ENCODE measurements around the gene ZNF598.
"Not testable (repeated sequence)": the region's sequence is repeated elsewhere in the genome, so short reads cannot be mapped to it uniquely, and the experiment has no call there.

Gene ZNF598

GRCh38 chr16:2040787-2041522, 31.3 kb upstream of the ZNF598 start:
- DNase-seq (ENCODE audit: low spot score): peak; percentile 50
- no peak for FAIRE-seq

GRCh38 chr16:2040041-2040786, 30.6 kb upstream of the ZNF598 start:
- FAIRE-seq (no peak), DNase-seq (ENCODE audit: low spot score) (no peak)

- no peak for DNase-seq (ENCODE audit: low spot score)
Observed at GRCh38 chr16:2039274-2040031, 29.8 kb upstream of the ZNF598 start.

GRCh38 chr16:2038382-2039231, 29.0 kb upstream of the ZNF598 start:
- FAIRE-seq (no peak), DNase-seq (ENCODE audit: low spot score) (no peak)

More at GRCh38 chr16:2039274-2040031, 29.8 kb upstream of the ZNF598 start:
- FAIRE-seq: no peak

GRCh38 chr16:2037647-2038381, 28.2 kb upstream of the ZNF598 start:
- no peak for DNase-seq (ENCODE audit: low spot score)
- no peak for FAIRE-seq

- DNase-seq (ENCODE audit: low spot score): no peak
- FAIRE-seq: no peak
Observed at GRCh38 chr16:2037115-2037514, 27.5 kb upstream of the ZNF598 start.

GRCh38 chr16:2036200-2036966, 26.8 kb upstream of the ZNF598 start:
- peak; percentile 13 for FAIRE-seq

GRCh38 chr16:2035431-2036199, 26.0 kb upstream of the ZNF598 start:
- FAIRE-seq (no peak), DNase-seq (ENCODE audit: low spot score) (peak; percentile 70)

More at GRCh38 chr16:2036200-2036966, 26.8 kb upstream of the ZNF598 start:
- DNase-seq (ENCODE audit: low spot score): no peak

- no peak for DNase-seq (ENCODE audit: low spot score)
- FAIRE-seq: no peak
Observed at GRCh38 chr16:2034696-2035430, 25.2 kb upstream of the ZNF598 start.

- not testable (repeated sequence) for DNase-seq (ENCODE audit: low spot score)
- FAIRE-seq: peak; percentile 66
Observed at GRCh38 chr16:2033909-2034695, 24.5 kb upstream of the ZNF598 start.

- DNase-seq (ENCODE audit: low spot score): peak; percentile 66
- FAIRE-seq: no peak
Observed at GRCh38 chr16:2033057-2033908, 23.7 kb upstream of the ZNF598 start.

- DNase-seq (ENCODE audit: low spot score) (no peak), FAIRE-seq (no peak)
Observed at GRCh38 chr16:2032285-2033056, 22.9 kb upstream of the ZNF598 start.

- no peak for DNase-seq (ENCODE audit: low spot score)
Observed at GRCh38 chr16:2031081-2031577, 21.5 kb upstream of the ZNF598 start.

GRCh38 chr16:2030036-2030435, 20.4 kb upstream of the ZNF598 start:
- FAIRE-seq (no peak), DNase-seq (ENCODE audit: low spot score) (no peak)

More at GRCh38 chr16:2031081-2031577, 21.5 kb upstream of the ZNF598 start:
- no peak for FAIRE-seq

GRCh38 chr16:2029350-2029749, 19.7 kb upstream of the ZNF598 start:
- no peak for FAIRE-seq
- DNase-seq (ENCODE audit: low spot score): no peak
